ENCODE results near the gene ZYX. TPM values are rescaled to one million over a fixed set of nuclear protein-coding genes. Genes with fewer than 3 reads are reported as not detected.

Gene ZYX
- total and polyA plus RNA-seq, 9 of the 15 experiments (the other 6 are each of a cell fraction or from before 2014, with no cell fraction given) = 1.8 to 130 (median 15.7) TPM

- no peak overlapping the region for H3K4me2 ChIP-seq (ENCODE audit: insufficient read depth, low read length)
- CTCF ChIA-PET (ENCODE audit: low intra/inter-chr PET ratio) = no interaction called here
- peaks cover 3% of the 10 kb centered on the region for H3K9me1 ChIP-seq (ENCODE audit: control insufficient read depth, insufficient read depth, low read length)
- POLR2A ChIA-PET = no interaction called here
- H3K27ac ChIP-seq (ENCODE audit: extremely low read depth, low read depth, low read length) = no peak overlapping the region
- intact Hi-C loops (cut with micrococcal nuclease) = no loop called here
- DNase-seq (ENCODE audit: extremely low read depth in 1 of 4, low spot score in 3 of 4) (no peak), ATAC-seq (no peak), FAIRE-seq (no peak)
- H3K9me3 ChIP-seq (replicated peaks; ENCODE audit: control insufficient read depth, insufficient read depth, low read depth, low read length) = no peaks in the 10 kb centered on the region
- H3K4me3 ChIP-seq = no peak overlapping the region
- H3K27me3 ChIP-seq (ENCODE audit: control insufficient read depth in 2 of 2, insufficient read depth in 2 of 2, low read length in 2 of 2) = peaks cover 82 to 87% of the 10 kb centered on the region in 2 experiments
- no TSS peak for BruUV-seq (replicated peaks)
- in situ Hi-C loops (cut with MboI) = no loop called here
- TF ChIP-seq MNT (conservative IDR thresholded peaks at IDR 0.05) (no peak), TSHZ1 (CRISPR knock-in tag; IDR thresholded peaks at IDR 0.05) (no peak), EZH2 (IDR thresholded peaks at IDR 0.05; ENCODE audit: borderline replicate concordance, low read depth, low read length) (peak; percentile 95), CBX2 (IDR thresholded peaks at IDR 0.05; ENCODE audit: insufficient read depth, low read length, poor library complexity, severe bottlenecking) (peak; percentile 68)
- H2AFZ ChIP-seq (ENCODE audit: low read depth, low read length) = no peak overlapping the region
- no peaks in the 10 kb centered on the region for H3K36me3 ChIP-seq (ENCODE audit: control insufficient read depth, insufficient read depth, low read length)
- WGBS (ENCODE audit: insufficient coverage, low coverage, missing lambda C conversion rate) = 16% methylated on average over 19 of the region's 19 CpGs
- no peak overlapping the region for H3K9ac ChIP-seq (ENCODE audit: insufficient read depth in 1 of 2, low read depth in 2 of 2, low read length in 2 of 2)
- peaks cover 10% of the 10 kb centered on the region; the same call in 1 of the 2 replicates for H4K20me1 ChIP-seq (replicated peaks; ENCODE audit: control insufficient read depth, insufficient read depth, low read length)
- peaks cover 0 to 17% of the 10 kb centered on the region in 2 experiments; a peak in 2 of 5 replicates for H3K4me1 ChIP-seq (replicated peaks in 1 of 2; ENCODE audit: control insufficient read depth in 2 of 2, insufficient read depth in 2 of 2, low read length in 2 of 2)
- no peaks in the 10 kb centered on the region for H3K79me2 ChIP-seq (ENCODE audit: control insufficient read depth, insufficient read depth, low read length)
Observed at GRCh38 chr7:143363016-143363937, 17.9 kb upstream of the ZYX start.

Data from K562 (cell line).